Liver (tissue), 9 donors: ENCODE measurements around the gene SNU13. TPM values are rescaled to one million over a fixed set of nuclear protein-coding genes. Genes with fewer than 3 reads are reported as not detected.

Experiments used
- DNase-seq: peaks from one replicate; pipeline ENCODE4 v3.0.0-alpha.2; 2017; ENCODE audit warnings: low spot score
- H3K27ac ChIP-seq, 2 donors: one replicate each; pipeline ENCODE4 v1.7.0; 2013; ENCODE audit warnings: inconsistent platforms in 2 of 2, low read length in 2 of 2, control low read depth in 1 of 2, low read depth in 1 of 2, mild to moderate bottlenecking in 1 of 2
- H3K27me3 ChIP-seq, 4 donors: one replicate each; pipeline versions ENCODE4 v1.6.1 to v1.7.0; 2013; ENCODE audit warnings: low read length in 3 of 4, inconsistent platforms in 1 of 4, mild to moderate bottlenecking in 1 of 4, moderate library complexity in 1 of 4; ENCODE audit not compliant: control insufficient read depth in 4 of 4, insufficient read depth in 4 of 4
- H3K36me3 ChIP-seq, 4 donors: one replicate each; pipeline versions ENCODE4 v1.6.1 to v1.7.0; 2013; ENCODE audit warnings: low read length in 3 of 4, mild to moderate bottlenecking in 3 of 4, low read depth in 1 of 4, moderate library complexity in 1 of 4; ENCODE audit not compliant: control insufficient read depth in 4 of 4, insufficient read depth in 3 of 4
- H3K4me1 ChIP-seq, 4 donors: one replicate each; pipeline versions ENCODE4 v1.6.1 to v1.7.0; 2013; ENCODE audit warnings: low read length in 3 of 4, mild to moderate bottlenecking in 3 of 4, moderate library complexity in 1 of 4; ENCODE audit not compliant: control insufficient read depth in 4 of 4, insufficient read depth in 4 of 4
- H3K4me3 ChIP-seq, 3 donors: one replicate each; pipeline versions ENCODE4 v1.6.1 to v1.7.0; 2013; ENCODE audit warnings: low read length in 3 of 3, control low read depth in 1 of 3, low read depth in 1 of 3, mild to moderate bottlenecking in 1 of 3
- H3K9ac ChIP-seq, 2 donors: one replicate each; pipeline ENCODE4 v1.7.0; 2013; ENCODE audit warnings: low read length in 2 of 2, mild to moderate bottlenecking in 2 of 2, moderate library complexity in 2 of 2, control low read depth in 1 of 2, low read depth in 1 of 2
- H3K9me3 ChIP-seq, 4 donors: one replicate each; pipeline versions ENCODE4 v1.6.1 to v1.7.0; 2013; ENCODE audit warnings: low read length in 3 of 4; ENCODE audit not compliant: control insufficient read depth in 4 of 4
- ATF3 ChIP-seq: IDR thresholded peaks from 2 replicates; pipeline ENCODE4 v1.6.1; 2016; ENCODE audit warnings: antibody characterized with exemption
- CTCF ChIP-seq: fragments of 150-350 bp; IDR thresholded peaks from 2 replicates; pipeline ENCODE4 v1.5.1; 2017; ENCODE audit warnings: improper control_type of control experiment, low read depth, low read length; ENCODE audit not compliant: missing input control
- EGR1 ChIP-seq, 2 donors: IDR thresholded peaks; 2 replicates each; pipeline ENCODE4 v1.6.1; 2016 to 2018; ENCODE audit warnings: antibody characterized with exemption in 2 of 2, low read depth in 2 of 2
- FOXA1 ChIP-seq: IDR thresholded peaks from 2 replicates; pipeline ENCODE4 v1.6.1; 2016; ENCODE audit warnings: antibody characterized with exemption
- FOXA2 ChIP-seq: IDR thresholded peaks from 2 replicates; pipeline ENCODE4 v1.6.1; 2016; ENCODE audit warnings: antibody characterized with exemption
- GABPA ChIP-seq, 2 donors: IDR thresholded peaks in 1 of 2; conservative IDR thresholded peaks in 1 of 2; 2 replicates each; pipeline ENCODE4 v1.6.1; 2016; ENCODE audit warnings: antibody characterized with exemption in 2 of 2, mild to moderate bottlenecking in 1 of 2, moderate library complexity in 1 of 2
- HNF4A ChIP-seq, 2 donors: conservative IDR thresholded peaks; 2 replicates each; pipeline ENCODE4 v1.6.1; 2016; ENCODE audit warnings: antibody characterized with exemption in 2 of 2, mild to moderate bottlenecking in 2 of 2
- HNF4G ChIP-seq: IDR thresholded peaks from 2 replicates; pipeline ENCODE4 v1.6.1; 2016; ENCODE audit warnings: antibody characterized with exemption
- JUND ChIP-seq, 2 donors: IDR thresholded peaks; 2 replicates each; pipeline ENCODE4 v1.6.1; 2016; ENCODE audit warnings: antibody characterized with exemption in 2 of 2
- MAX ChIP-seq: IDR thresholded peaks from 2 replicates; pipeline ENCODE4 v1.6.1; 2016; ENCODE audit warnings: antibody characterized with exemption
- NR2F2 ChIP-seq: IDR thresholded peaks from 2 replicates; pipeline ENCODE4 v1.6.1; 2016; ENCODE audit warnings: antibody characterized with exemption
- RAD21 ChIP-seq, 2 donors: IDR thresholded peaks; 2 replicates each; pipeline ENCODE4 v1.6.1; 2016; ENCODE audit warnings: antibody characterized with exemption in 2 of 2, mild to moderate bottlenecking in 2 of 2
- REST ChIP-seq: IDR thresholded peaks from 2 replicates; pipeline ENCODE4 v1.6.1; 2016; ENCODE audit warnings: antibody characterized with exemption, mild to moderate bottlenecking
- RXRA ChIP-seq, 2 donors: IDR thresholded peaks; 2 replicates each; pipeline ENCODE4 v1.6.1; 2017 to 2018; ENCODE audit warnings: antibody characterized with exemption in 2 of 2, mild to moderate bottlenecking in 1 of 2
- SP1 ChIP-seq: IDR thresholded peaks from 2 replicates; pipeline ENCODE4 v1.6.1; 2018; ENCODE audit warnings: antibody characterized with exemption, mild to moderate bottlenecking
- TAF1 ChIP-seq: conservative IDR thresholded peaks from 2 replicates; pipeline ENCODE4 v1.6.1; 2016; ENCODE audit warnings: antibody characterized with exemption, mild to moderate bottlenecking
- YY1 ChIP-seq: IDR thresholded peaks from 2 replicates; pipeline ENCODE4 v1.6.1; 2016; ENCODE audit warnings: antibody characterized with exemption, mild to moderate bottlenecking
- ZBTB33 ChIP-seq: IDR thresholded peaks from 2 replicates; pipeline ENCODE4 v1.6.1; 2016; ENCODE audit warnings: antibody characterized with exemption
- WGBS: extraction: QIAGEN DNeasy Blood & Tissue Kit; methylation state at CpG from one replicate; pipeline ENCODE4 v1.1.7; 2013; 5-methylcytosine and 5-hydroxymethylcytosine counted together
- polyA plus RNA-seq, 2 donors: library from polyadenylated mRNA; stranded (reverse) in 1 of 2; unstranded in 1 of 2; fragments of 200-250 nt in 1 of 2; fragments of >200 nt in 1 of 2; fragmentation: Nextera tagmentation in 1 of 2; extraction: Ambion mirVana in 1 of 2; gene quantifications; one replicate each; pipeline versions ENCODE4 v1.2.1 to v1.2.3, GENCODE V29; 2013 to 2015
- total RNA-seq, 2 donors: library from RNA; depleted of rRNA; stranded (reverse); fragments of >200 nt; gene quantifications; one replicate each; pipeline ENCODE4 v1.2.3, GENCODE V29; 2014
- donor health status: healthy.
- donor health status: healthy.
- donor health status: healthy.
- donor health status: healthy.
- donor health status: healthy.

The SNU13 gene
- total and polyA plus RNA-seq, 4 donors, result 22.3 to 104 (median 43.9) TPM

- WGBS, result 94% methylated on average over 7 of the region's 7 CpGs
- no peak for TF ChIP-seq GABPA (IDR thresholded peaks at IDR 0.05 in 1 of 2, conservative IDR thresholded peaks at IDR 0.05 in 1 of 2)
- no peak for TF ChIP-seq TAF1
- no peak for TF ChIP-seq NR2F2
- TF ChIP-seq CTCF, result no peak
- TF ChIP-seq EGR1 (IDR thresholded peaks at IDR 0.05; ENCODE audit: low read depth in 2 of 2), result no peak
- no peak for TF ChIP-seq REST
- DNase-seq, result no peak
- Histone ChIP-seq H3K36me3 (no peaks in the 10 kb centered on the region), H3K27me3 (no peaks in the 10 kb centered on the region), H3K27ac (no peak overlapping the region), H3K9me3 (no peaks in the 10 kb centered on the region), H3K9ac (no peak overlapping the region), H3K4me3 (no peak overlapping the region), H3K4me1 (no peaks in the 10 kb centered on the region)
Measured at GRCh38 chr22:41732096-41732772, 43.6 kb upstream of the SNU13 start.

- Histone ChIP-seq H3K4me1 (no peaks in the 10 kb centered on the region), H3K4me3 (no peak overlapping the region)
- 93% methylated on average over 2 of the region's 2 CpGs for WGBS
Measured at GRCh38 chr22:41731609-41732008, 42.9 kb upstream of the SNU13 start.

More at GRCh38 chr22:41731609-41732008, 42.9 kb upstream of the SNU13 start:
- Histone ChIP-seq H3K27ac (no peak overlapping the region), H3K36me3 (no peaks in the 10 kb centered on the region), H3K9me3 (no peaks in the 10 kb centered on the region), H3K9ac (no peak overlapping the region), H3K27me3 (no peaks in the 10 kb centered on the region)
- no peak for TF ChIP-seq FOXA2
- TF ChIP-seq MAX, result no peak
- no peak for TF ChIP-seq GABPA (IDR thresholded peaks at IDR 0.05 in 1 of 2, conservative IDR thresholded peaks at IDR 0.05 in 1 of 2)
- no peak for TF ChIP-seq JUND (IDR thresholded peaks at IDR 0.05)
- no peak for TF ChIP-seq FOXA1
- TF ChIP-seq RAD21 (IDR thresholded peaks at IDR 0.05), result no peak
- TF ChIP-seq CTCF, result no peak
- no peak for TF ChIP-seq NR2F2
- TF ChIP-seq ATF3, result no peak
- no peak for TF ChIP-seq SP1
- TF ChIP-seq HNF4G, result no peak
- TF ChIP-seq RXRA (IDR thresholded peaks at IDR 0.05), result no peak
- TF ChIP-seq HNF4A (conservative IDR thresholded peaks at IDR 0.05), result no peak
- no peak for TF ChIP-seq TAF1
- no peak for TF ChIP-seq YY1
- no peak for TF ChIP-seq ZBTB33
- no peak for TF ChIP-seq REST
- no peak for TF ChIP-seq EGR1 (IDR thresholded peaks at IDR 0.05; ENCODE audit: low read depth in 2 of 2)
- no peak for DNase-seq
